Smooth muscle cell of the pulmonary artery (primary cell): ENCODE results near the gene ISG15. TPM values are rescaled to one million over a fixed set of nuclear protein-coding genes. Genes with fewer than 3 reads are reported as not detected.

Experiments
- total RNA-seq: library from RNA; depleted of rRNA; stranded (reverse); fragments of >200 nt; gene quantifications from 2 replicates; pipeline ENCODE4 v1.2.3, GENCODE V29; 2014

Gene ISG15
- total RNA-seq = 33.9 and 46.0 TPM in 2 replicates

GRCh38 chr1:1013105-1013921, at the start of gene ISG15:
TSS of gene ISG15 (plus strand) at chr1:1013497. CDS start at chr1:1013574, 77 bp downstream.

GRCh38 chr1:966135-966703, 47.1 kb upstream of the ISG15 start, which contains the start of gene PLEKHN1:
TSS of gene PLEKHN1 (plus strand) at chr1:966482. CDS start at chr1:966532, 50 bp downstream.

GRCh38 chr1:981955-982558, 31.2 kb upstream of the ISG15 start, which contains the start of gene PERM1:
TSS of gene PERM1 (minus strand) at chr1:982093. CDS start at chr1:981029, 1,064 bp downstream.

GRCh38 chr1:999725-1000356, 13.5 kb upstream of the ISG15 start, which contains the start of gene HES4:
TSS of gene HES4 (minus strand) at chr1:1000097. CDS start at chr1:999973, 124 bp downstream.

GRCh38 chr1:1020000-1020404, 6.7 kb downstream of the ISG15 start, which contains the start of gene AGRN:
TSS of gene AGRN (plus strand) at chr1:1020120. CDS start at chr1:1020173, 53 bp downstream.

Other genes with a start within 250 kb of the ISG15 start
- 1.9 and 19.5 TPM in 2 replicates for gene SAMD11, start 89.6 kb upstream of the ISG15 start, total RNA-seq
- 70.5 and 100 TPM in 2 replicates for gene NOC2L, start 54.2 kb upstream of the ISG15 start, total RNA-seq
- 6.8 and 11.9 TPM in 2 replicates for gene KLHL17, start 52.9 kb upstream of the ISG15 start, total RNA-seq
- gene PLEKHN1, start 47.0 kb upstream of the ISG15 start, total RNA-seq = 0.33 and 0.66 TPM in 2 replicates
- gene PERM1, start 31.4 kb upstream of the ISG15 start, total RNA-seq = 1.5 and 2.5 TPM in 2 replicates
- gene HES4, start 13.4 kb upstream of the ISG15 start, total RNA-seq = 2.6 and 8.3 TPM in 2 replicates
- gene AGRN, start 6.6 kb downstream of the ISG15 start, total RNA-seq = 68.9 and 101 TPM in 2 replicates
- gene RNF223, start 60.8 kb downstream of the ISG15 start, total RNA-seq = not detected in 2 replicates
- 4.6 and 6.6 TPM in 2 replicates for gene C1orf159, start 102.6 kb downstream of the ISG15 start, total RNA-seq
- not detected in 2 replicates for gene TTLL10, start 160.4 kb downstream of the ISG15 start, total RNA-seq
- not detected in 2 replicates for gene TNFRSF18, start 193.1 kb downstream of the ISG15 start, total RNA-seq
- gene TNFRSF4, start 200.7 kb downstream of the ISG15 start, total RNA-seq = 0.17 TPM in 1 of 2 replicates, not detected in the other
- 214 and 261 TPM in 2 replicates for gene SDF4, start 218.5 kb downstream of the ISG15 start, total RNA-seq
- 28.5 and 35.7 TPM in 2 replicates for gene B3GALT6, start 218.7 kb downstream of the ISG15 start, total RNA-seq
- 0.91 and 2.2 TPM in 2 replicates for gene C1QTNF12, start 233.2 kb downstream of the ISG15 start, total RNA-seq